ENCODE data around the gene TSPAN13.

DNA sequence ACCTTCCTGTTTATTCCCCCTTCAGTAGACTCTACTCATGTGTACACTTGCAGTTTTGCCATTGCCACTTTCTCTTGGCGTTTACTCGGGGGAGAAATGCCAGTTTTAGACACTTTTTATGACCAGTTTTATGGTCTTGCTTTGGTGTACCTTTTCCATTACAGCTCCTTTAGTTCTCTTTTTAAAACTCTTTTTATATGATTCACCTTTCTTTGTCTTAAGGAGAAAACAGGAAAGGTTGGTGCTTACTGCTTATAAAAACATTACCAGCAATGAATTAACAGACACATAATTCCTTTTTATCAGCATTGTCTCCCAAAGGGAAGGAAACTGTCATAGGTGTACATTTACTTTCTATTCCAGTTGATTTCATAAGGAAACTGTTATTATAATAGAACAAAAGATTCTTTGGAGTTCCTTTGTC, 11.9 kb downstream of the TSPAN13 start:
- TF ChIP-seq CSDC2 (CRISPR knock-in tag; IDR thresholded peaks at IDR 0.05) (no peak), CSRNP3 (CRISPR knock-in tag; IDR thresholded peaks at IDR 0.05) (no peak), ZFP30 (CRISPR knock-in tag; IDR thresholded peaks at IDR 0.05) (no peak)
